Fibroblast of pulmonary artery (primary cell): ENCODE data around the gene GP2.

Experiments
- DNase-seq: peaks from one replicate; pipeline ENCODE4 v3.0.0-alpha.2; 2010; ENCODE audit warnings: low read depth
- H3K4me3 ChIP-seq: replicated peaks from 2 replicates; pipeline ENCODE4 v1.5.1; 2011; ENCODE audit warnings: low read depth, mild to moderate bottlenecking, control low read depth, low read length, moderate library complexity
- CTCF ChIP-seq: IDR thresholded peaks from 2 replicates; pipeline ENCODE4 v1.5.1; 2011; ENCODE audit warnings: mild to moderate bottlenecking, control low read depth, low read length, inconsistent platforms; ENCODE audit errors: missing control alignments

The GP2 gene

GRCh38 chr16:20271893-20272292 lies 55.4 kb downstream of the GP2 start:
- DNase-seq: no peak
- no peak for TF ChIP-seq CTCF
- H3K4me3 ChIP-seq: no peak overlapping the region

GRCh38 chr16:20268409-20268808 lies 58.9 kb downstream of the GP2 start:
- TF ChIP-seq CTCF: no peak
- DNase-seq: no peak
- H3K4me3 ChIP-seq: no peak overlapping the region

- no peak for DNase-seq
- TF ChIP-seq CTCF: no peak
Observed at GRCh38 chr16:20265019-20265418, 62.3 kb downstream of the GP2 start.

GRCh38 chr16:20263138-20263855 lies 64.0 kb downstream of the GP2 start:
- H3K4me3 ChIP-seq: no peak overlapping the region
- no peak for TF ChIP-seq CTCF
- DNase-seq: no peak

More at GRCh38 chr16:20265019-20265418, 62.3 kb downstream of the GP2 start:
- no peak overlapping the region for H3K4me3 ChIP-seq

GRCh38 chr16:20262248-20262647 lies 65.1 kb downstream of the GP2 start:
- no peak overlapping the region for H3K4me3 ChIP-seq
- no peak for DNase-seq
- no peak for TF ChIP-seq CTCF

GRCh38 chr16:20260215-20261009 lies 66.9 kb downstream of the GP2 start:
- no peak for DNase-seq
- TF ChIP-seq CTCF: no peak
- no peak overlapping the region for H3K4me3 ChIP-seq
